HG03159 (cell line): ENCODE results near the gene FOSL1.

Experiments
- ATAC-seq: cut with Tn5 transposase; IDR thresholded peaks from one replicate; pipeline ENCODE4 v1.9.1; 2021; ENCODE audit warnings: mild to moderate bottlenecking, moderate library complexity; ENCODE audit not compliant: unreplicated experiment

FOSL1 gene

DNA sequence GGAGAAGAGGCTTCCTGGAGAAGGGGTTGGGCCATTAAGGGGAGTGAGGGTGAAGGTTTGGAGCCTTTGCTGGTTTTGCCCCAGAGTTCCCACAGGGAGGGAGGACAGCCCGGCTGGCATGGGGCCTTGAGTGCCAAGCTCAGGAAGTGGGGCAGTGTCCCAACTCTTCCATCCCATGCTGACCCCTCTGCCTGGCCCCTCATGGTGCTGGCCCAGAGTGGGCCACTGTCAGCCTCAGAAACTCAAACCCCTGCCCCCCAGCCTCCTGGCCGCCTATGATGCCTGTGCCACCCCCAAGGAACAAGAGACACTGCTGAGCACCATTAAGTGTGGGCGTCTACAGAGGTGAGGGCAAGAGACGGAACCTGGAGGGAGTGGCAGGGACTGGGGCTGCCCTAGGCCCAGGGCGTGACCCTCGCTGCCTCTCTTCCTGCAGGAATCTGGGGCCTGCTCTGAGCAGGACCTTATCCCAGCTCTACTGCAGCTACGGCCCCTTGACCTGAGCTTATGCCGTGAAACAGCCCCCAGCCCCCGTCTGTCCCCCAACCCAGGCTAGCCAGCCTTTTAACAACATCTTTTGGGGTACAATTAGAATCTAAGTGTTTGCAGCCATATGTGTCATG is 34.5 kb downstream of the FOSL1 start:
- ATAC-seq, result no peak

DNA sequence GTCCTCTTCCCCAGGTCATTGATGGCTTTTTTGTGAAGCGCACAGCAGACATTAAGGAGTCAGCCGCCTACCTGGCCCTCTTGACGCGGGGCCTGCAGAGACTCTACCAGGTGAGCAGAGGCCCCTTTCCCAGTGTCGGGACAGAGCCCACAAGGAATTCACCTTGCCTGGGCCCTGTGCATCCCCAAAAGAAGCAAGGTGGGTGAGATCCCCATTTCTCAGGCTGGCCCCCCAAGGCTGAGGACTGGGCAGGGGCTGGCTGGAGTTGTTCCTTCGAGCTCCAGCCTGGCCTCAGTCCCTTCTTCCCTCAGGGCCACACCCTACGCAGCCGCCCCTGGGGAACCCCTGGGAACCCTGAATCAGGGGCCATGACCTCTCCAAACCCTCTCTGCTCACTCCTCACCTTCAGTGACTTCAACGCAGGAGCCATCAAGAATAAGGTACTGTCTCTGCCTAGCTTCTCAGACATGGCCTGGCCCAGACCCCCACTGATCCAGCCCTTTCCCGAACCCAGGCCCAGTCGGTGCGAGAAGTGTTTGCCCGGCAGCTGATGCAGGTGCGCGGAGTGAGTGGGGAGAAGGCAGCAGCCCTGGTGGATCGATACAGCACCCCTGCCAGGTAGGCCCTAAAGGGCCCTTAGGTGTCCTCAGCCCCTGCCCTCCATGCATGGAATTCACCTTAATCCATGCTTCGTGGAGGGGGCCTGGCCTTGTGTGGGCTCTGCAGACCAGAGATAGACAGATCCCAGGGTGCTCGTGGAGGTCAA is 35.3 kb downstream of the FOSL1 start:
- no peak for ATAC-seq

DNA sequence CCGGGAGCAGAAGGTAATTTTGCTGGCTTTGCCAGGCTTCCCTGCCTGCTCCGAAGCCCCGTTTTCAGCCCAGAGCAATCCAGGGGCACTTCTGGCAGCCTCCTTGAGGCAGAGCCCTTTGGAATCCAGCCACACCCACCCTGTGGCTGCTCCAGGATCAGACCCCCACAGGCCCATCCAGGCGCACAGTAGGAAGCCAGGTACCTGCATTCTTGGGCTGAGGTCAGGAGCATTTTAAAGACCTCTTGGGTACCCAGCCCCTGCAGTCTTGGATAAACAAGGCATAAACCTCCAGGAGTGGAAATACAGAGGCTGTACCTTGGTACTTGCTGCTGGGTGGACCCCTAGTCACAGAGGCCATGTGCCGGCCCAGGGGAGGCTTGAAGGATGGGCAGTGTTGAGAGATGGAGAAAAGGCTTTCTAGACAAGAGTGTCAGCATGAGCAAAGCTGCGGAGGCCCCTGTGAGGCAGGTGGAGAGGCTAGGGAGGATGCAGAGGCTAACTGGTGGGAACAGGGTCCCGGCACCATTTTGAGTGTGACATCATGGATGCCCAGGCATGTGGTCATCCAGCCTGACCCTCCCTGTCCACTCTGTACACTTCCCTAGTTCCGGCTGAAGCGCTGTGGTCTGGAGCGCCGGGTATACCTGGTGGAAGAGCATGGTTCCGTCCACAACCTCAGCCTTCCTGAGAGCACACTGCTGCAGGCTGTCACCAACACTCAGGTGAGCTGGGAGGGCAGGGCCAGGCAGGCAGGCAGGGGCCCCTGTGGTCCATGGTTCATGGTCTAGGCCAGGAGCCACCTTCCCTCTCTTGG is 36.1 kb downstream of the FOSL1 start:
- no peak for ATAC-seq

DNA sequence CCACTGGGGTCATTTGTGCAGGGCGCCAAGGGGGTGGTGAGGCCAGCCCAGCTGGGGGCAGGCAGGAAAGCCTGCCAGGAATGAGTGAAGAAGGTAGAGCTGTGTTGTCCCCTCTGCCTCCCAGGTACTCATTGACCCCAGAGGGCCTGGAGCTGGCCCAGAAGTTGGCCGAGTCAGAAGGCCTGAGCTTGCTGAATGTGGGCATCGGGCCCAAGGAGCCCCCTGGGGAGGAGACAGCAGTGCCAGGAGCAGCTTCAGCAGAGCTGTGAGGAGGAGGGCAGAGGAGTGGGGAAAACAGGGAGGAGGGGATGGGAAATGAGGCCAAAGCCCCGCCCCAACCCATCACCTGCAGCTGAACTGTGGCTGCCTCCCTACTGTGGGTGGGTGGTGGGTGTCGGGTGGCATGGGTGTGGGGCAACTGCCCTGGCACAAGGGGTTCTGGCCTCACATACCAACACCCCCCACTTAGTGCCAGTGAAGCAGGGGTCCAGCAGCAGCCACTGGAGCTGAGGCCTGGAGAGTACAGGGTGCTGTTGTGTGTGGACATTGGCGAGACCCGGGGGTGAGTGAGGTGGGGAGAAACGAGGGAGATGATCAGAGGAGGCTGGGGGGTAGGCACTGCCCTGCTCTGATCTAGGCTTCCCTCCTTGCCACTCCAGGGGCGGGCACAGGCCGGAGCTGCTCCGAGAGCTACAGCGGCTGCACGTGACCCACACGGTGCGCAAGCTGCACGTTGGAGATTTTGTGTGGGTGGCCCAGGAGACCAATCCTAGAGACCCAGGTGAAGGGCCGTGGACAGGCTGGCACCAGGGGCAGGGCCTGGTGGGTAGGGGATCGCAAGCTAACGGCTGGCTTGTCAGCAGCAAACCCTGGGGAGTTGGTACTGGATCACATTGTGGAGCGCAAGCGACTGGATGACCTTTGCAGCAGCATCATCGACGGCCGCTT is 37.0 kb downstream of the FOSL1 start:
- no peak for ATAC-seq

DNA sequence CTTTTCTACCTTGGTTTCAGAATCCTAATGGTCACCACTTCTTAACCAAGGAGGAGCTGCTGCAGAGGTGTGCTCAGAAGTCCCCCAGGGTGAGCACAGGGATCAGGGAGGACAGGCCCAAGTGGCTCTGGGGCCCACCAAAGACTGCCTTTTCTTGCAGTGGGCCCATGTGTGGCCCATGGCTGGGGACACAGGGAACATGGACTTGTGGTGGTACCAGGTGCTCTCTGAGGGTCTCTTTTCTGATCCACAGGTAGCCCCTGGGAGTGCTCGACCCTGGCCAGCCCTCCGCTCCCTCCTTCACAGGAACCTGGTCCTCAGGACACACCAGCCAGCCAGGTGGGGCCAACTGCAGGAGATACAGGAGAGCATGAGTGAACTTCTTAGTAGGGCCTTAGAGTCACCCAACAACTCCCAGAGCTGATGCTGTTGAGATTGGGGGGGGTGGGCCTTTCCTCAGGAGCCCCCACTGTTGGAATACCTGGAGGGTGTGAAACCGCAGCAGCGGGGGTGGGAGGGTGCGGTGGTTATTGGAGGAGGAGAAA is 37.9 kb downstream of the FOSL1 start:
- no peak for ATAC-seq

DNA sequence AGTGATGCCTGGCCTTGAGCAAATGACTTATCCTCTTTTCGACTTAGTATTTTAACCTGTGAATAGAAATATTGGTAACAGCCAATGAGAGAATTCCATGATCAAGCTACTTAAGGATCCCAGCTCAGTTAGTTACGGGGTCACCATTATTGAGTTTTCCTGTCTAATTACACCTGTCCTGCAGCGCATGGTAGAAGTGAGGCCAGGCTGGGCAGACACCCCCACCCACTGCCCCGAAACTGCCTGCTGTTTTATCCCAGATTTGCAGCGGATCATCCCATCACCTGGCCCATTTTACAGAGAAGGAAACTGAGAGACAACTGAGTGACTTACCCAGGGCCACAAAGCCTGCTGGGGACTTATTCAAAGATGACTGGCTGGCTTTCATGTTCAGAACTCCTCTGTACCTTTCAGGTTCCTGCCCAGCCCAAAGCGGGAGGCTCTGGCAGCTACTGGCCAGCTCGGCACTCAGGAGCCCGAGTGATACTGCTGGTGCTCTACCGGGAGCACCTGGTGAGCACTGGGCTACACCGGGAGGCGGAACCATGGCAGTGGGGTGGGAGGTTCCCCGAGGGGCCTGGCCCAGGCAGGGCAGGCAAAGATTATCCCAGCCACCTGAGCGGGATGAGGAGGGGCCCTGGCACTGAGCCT is 38.5 kb downstream of the FOSL1 start:
- ATAC-seq, result no peak

DNA sequence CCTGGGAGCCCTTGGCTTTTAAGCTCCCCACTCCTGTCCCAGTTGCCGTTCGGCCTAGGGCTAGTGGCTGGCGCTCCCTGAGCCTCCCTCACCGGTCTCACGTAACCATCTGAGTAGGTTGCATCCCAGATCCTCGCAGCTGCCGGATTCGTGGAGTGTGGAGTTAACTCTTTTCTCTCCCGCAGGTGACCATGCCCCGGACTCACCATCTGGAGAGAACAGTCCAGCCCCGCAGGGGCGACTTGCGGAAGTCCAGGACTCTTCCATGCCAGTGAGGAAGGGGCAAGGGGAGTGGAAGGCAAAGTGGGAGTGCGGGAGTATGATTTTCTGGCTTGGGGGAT is 39.1 kb downstream of the FOSL1 start:
- ATAC-seq, result no peak

DNA sequence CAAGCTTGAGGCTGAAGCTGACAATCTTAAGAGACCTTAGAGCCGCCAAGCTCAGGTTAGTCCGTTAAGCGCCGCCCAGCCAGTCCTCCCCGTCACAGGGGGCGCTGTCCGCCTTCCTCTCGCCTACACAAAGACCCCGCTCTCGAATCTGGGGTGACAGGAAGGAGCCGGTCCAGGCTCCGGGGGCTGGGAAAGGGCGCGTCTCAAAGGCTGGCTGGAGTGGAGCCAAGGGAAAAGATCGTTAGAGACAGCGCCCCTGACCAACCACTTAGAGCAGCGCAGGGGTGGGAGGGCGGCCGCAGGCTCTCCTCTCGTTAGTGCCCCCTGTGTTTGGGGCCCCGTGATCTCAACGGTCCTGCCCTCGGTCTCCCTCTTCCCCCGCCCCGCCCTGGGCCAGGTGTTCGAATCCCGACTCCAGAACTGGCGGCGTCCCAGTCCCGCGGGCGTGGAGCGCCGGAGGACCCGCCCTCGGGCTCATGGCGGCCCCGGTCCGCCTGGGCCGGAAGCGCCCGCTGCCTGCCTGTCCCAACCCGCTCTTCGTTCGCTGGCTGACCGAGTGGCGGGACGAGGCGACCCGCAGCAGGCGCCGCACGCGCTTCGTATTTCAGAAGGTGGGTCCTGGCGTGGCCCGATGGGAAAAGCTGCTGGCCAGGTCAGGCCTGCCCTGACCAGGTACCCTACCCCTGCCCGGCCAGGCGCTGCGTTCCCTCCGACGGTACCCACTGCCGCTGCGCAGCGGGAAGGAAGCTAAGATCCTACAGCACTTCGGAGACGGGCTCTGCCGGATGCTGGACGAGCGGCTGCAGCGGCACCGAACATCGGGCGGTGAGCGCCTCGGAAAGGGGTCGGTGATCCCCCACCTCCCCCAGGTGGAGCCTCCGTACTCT is 39.7 kb downstream of the FOSL1 start, which contains the start of gene MUS81:
MUS81 (plus strand) TSS at position 156 of the 887 bp plus-strand sequence; CDS start at position 477, 321 bp downstream.
- no peak for ATAC-seq

DNA sequence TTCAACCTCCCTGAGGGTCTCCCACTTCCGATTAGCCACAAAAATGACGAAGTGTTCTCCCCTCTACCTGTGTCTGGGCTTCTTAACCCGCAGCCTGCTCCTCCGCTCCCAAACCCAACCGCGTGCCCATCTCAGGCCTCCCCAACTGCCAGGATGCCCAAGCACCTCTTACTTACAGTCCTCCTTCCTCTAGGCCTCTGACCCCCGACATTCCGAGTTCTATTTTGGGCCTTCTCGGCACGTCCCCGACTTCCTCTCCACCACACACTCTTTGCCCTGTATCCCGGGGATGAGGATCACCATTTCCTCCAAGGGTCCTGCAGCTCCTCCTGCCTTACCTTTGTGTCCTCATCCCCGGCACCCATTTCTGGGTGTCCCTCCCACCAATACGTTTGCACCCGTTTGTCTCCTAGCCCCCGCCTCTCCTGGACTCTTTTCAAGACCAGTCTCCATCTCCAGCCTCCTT is 40.3 kb downstream of the FOSL1 start:
- no peak for ATAC-seq

DNA sequence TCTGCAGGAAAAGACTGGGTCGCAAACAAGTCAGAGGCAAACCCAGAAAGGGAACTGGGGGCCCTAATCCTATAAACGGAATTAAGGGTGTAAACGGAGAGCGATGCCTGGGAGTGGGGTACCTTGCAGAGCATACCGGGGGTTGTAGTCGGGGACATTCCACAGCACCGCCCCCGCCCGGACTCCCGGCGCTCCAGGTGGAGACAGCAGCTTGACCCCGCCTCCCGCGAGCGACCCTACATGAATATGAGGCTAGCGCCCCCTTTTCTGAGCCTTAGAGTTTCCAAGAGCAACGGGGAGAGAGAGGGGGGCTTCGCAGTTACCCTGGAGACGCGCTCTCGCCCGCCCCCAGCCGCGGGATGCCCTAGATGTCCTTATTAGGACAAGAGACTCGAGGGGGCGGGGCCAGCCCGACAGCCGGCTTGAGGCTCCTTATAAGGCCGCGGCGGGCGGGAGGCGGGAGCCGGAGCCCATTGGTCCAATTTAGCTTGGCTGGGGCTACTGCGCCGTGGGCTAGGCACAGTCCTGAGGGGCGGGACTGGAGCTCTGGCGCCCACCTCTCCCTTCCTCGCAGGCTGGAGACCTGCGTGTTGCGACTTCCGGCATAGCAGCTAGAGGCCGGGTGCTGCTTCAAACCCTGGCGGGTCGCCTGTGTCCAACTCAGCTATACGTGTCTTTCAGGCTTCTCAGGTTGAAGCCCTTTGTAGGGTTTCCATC is 40.9 kb downstream of the FOSL1 start:
- ATAC-seq, result peak; percentile 50

DNA sequence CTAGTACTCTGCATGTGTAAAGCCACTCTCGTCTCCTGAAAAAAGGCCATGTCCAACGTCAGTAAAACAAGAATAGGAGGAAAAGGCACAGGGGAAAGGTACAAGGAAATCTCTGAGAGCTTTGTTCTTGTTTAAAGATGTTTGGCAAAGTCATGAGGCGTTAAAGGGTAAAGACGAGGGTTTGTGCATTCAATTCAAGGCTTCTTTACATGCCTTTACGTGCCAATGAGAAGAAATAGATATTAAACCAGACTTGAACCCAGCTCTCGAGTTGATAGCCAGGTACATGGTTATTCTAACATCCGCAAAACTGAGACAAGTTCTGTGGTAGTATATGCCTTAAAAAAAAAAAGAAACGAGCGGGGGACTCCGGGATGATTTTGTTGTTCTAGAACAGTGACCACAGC is 41.5 kb downstream of the FOSL1 start:
- ATAC-seq, result no peak

DNA sequence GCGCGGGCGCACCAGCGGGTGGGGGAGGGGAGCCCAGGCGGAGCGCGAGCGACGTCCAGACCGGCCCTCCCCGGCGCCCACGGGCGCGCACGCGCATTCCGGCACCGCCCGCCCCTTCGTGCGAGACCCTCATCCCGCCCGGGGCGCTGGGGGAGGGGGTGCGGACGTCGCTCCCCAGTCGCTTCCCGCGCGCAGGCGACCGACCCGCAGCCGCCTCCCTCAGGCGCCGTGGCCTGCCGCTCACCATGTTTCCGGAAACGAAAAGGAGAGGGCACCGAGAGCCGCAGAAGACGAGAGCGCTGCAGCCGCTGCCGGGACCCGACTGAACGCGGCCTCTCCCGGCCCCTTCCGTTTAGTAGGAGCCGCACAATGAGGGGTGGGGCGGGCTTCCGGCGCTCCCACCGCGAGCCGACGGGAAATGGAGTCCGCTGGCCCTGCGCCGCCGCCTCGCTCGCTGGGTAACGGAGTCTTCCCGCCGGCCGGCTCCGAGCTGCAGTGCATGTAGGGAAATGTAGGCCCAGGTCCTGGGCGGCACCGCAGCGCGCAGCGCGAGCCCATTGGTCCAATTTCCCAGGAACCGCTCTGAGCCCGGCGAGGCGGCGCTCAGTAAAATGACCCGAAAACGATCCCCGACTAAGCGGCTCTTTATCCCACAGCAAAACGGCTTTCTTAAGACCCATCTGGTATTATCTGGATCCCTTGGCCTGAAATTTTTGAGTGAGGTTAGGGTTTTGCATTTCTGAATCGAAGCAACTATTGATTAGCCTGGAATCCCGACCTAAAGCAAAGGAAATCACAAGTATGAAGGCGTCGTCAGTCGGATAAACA is 42.1 kb downstream of the FOSL1 start, which contains the start of gene CFL1:
CFL1 (minus strand) TSS at position 328 of the 828 bp plus-strand sequence; CDS start at position 247, 81 bp downstream.
- ATAC-seq, result peak; percentile 45

DNA sequence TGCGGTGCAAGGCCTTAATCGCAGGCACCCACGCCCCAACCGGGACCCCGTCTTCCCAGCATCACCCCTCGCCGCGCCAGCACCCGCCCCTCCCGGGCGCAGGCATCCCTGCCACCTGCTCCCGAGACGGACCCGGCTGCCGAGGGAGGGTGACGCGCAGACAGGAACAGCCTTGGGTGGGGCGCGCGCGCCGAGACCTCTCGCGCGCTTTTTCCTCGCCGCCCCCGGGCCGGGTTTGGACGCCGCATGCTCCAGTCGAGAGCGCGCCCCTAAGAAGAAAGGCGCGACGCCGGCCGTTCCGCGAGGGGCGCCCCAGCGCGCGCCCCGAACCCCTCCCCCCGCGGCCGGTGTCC is 42.7 kb downstream of the FOSL1 start:
- peak; percentile 0 for ATAC-seq

DNA sequence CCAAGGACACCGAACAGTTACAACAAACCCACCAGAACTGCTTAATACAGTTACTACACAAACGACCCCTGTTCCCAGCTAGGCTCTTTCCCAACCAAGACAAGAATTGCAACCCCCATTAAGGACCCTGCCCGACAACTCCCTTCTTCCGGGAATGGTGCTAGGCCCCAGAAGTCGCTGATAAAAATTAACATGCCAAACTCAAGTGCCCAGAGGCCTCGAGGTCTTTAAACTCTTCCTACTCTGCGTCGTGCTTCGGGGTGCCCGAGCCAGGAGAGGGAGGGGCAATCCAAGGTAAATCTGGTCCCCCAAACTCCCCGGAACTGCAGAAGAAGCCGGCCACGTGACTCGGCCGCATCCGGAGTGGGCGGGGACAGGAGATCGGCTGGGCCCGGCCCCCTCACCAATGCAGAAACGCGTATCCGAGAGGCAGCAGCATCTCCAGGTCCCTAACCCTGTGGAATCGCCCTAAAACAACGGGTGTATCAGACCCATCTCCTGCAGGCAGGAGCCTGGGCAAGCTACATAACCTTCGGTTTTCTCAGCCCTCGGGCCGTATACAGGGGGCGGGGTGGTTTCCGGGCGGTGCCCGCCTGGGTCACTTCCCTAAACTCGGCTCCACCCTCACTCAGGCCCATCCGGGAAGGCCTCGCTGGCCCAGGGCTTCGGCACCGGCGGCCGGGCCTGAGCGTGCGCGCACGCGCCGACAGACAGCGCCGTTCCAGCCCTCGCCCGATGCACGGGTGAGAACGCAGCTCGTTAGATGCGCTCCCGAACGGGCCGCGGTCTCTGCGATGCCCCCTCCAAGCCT is 43.3 kb downstream of the FOSL1 start:
- ATAC-seq, result peak; percentile 13

DNA sequence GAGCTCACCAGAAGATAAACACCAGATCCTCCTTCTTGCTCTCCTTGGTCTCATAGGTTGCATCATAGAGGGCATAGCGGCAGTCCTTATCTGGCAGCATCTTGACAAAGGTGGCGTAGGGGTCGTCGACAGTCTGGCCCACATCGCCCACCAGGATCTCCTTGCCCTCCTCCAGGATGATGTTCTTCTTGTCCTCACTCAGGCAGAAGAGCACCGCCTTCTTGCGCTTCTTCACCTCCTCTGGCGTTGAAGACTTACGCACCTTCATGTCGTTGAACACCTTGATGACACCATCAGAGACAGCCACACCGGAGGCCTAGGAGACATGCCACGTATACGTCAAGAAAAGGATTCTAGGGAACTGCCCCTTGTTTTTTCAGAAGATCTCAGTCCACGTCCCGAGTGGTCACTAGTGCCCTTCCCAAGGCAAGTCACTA is 44.2 kb downstream of the FOSL1 start:
- ATAC-seq, result no peak
